Measurements from ENCODE around the gene NPHP3. TPM values are rescaled to one million over a fixed set of nuclear protein-coding genes. Genes with fewer than 3 reads are reported as not detected.

The NPHP3 gene
- total and polyA plus RNA-seq, 3 donors from 2014 or later, result 17.7 to 41.2 (median 40.9) TPM

- intact Hi-C loops (cut with DNase I; ENCODE audit: low total_unique reads), result no loop called here
- 34 to 37% methylated on average over 2 of the region's 2 CpGs for whole genome bisulfite sequencing, 2 donors
- Histone ChIP-seq H3K4me1 (peaks cover under 1% of the 10 kb centered on the region), H3K9me3 (no peaks in the 10 kb centered on the region), H3K36me3 (ENCODE audit: low read depth, missing control alignments) (no peaks in the 10 kb centered on the region), H3K27me3 (no peaks in the 10 kb centered on the region), H3K27ac (no peak overlapping the region), H3K4me3 (no peak overlapping the region)
- TF ChIP-seq CTCF (IDR thresholded peaks at IDR 0.05) (peak; percentile 57 to 78 (median 60)), POLR2A (IDR thresholded peaks at IDR 0.05) (no peak)
- DNase-seq, result no peak
Observed at GRCh38 chr3:132726341-132726823, 4.2 kb upstream of the NPHP3 start.

- TF ChIP-seq CTCF (IDR thresholded peaks at IDR 0.05) (no peak), POLR2A (IDR thresholded peaks at IDR 0.05) (no peak)
- Histone ChIP-seq H3K4me3 (peak overlapping the region; percentile 76 to 77), H3K36me3 (ENCODE audit: low read depth, missing control alignments) (no peaks in the 10 kb centered on the region), H3K9me3 (no peaks in the 10 kb centered on the region), H3K27ac (peak overlapping the region in 1 of 2 donors; percentile 79), H3K4me1 (peaks cover 14% of the 10 kb centered on the region), H3K27me3 (no peaks in the 10 kb centered on the region)
- DNase-seq, result no peak
- WGBS, 2 donors, result 9 to 12% methylated on average over 9 to 19 of the region's 19 CpGs
- intact Hi-C loops (cut with DNase I; ENCODE audit: low total_unique reads), result no loop called here
Observed at GRCh38 chr3:132723024-132723950, 1.1 kb upstream of the NPHP3 start.

GRCh38 chr3:132721479-132722164 is 587 bp downstream of the NPHP3 start:
- intact Hi-C loops (cut with DNase I; ENCODE audit: low total_unique reads), result no loop called here
- Histone ChIP-seq H3K27me3 (no peaks in the 10 kb centered on the region), H3K9me3 (no peaks in the 10 kb centered on the region), H3K4me3 (peak overlapping the region; percentile 80 to 83), H3K27ac (peak overlapping the region; percentile 80 to 94), H3K36me3 (ENCODE audit: low read depth, missing control alignments) (no peaks in the 10 kb centered on the region), H3K4me1 (peaks cover 14% of the 10 kb centered on the region)
- 2% methylated on average over 33 to 45 of the region's 47 CpGs for WGBS, 2 donors
- DNase-seq, result peak; percentile 63
- TF ChIP-seq POLR2A (IDR thresholded peaks at IDR 0.05) (no peak), CTCF (IDR thresholded peaks at IDR 0.05) (peak in 2 of 3 experiments; percentile 12 to 30)

- H3K9me3 ChIP-seq, result no peaks in the 10 kb centered on the region
- H3K4me3 ChIP-seq, result peak overlapping the region in 1 of 2 donors; percentile 80
- WGBS, 2 donors, result 45 to 49% methylated on average over 6 of the region's 6 CpGs
- DNase-seq, result no peak
- H3K27ac ChIP-seq, result no peak overlapping the region
- H3K36me3 ChIP-seq (ENCODE audit: low read depth, missing control alignments), result no peaks in the 10 kb centered on the region
- H3K27me3 ChIP-seq, result no peaks in the 10 kb centered on the region
- no peak for TF ChIP-seq CTCF (IDR thresholded peaks at IDR 0.05)
- no peak for TF ChIP-seq POLR2A (IDR thresholded peaks at IDR 0.05)
- H3K4me1 ChIP-seq, result peaks cover 14% of the 10 kb centered on the region
- intact Hi-C loops (cut with DNase I; ENCODE audit: low total_unique reads), result no loop called here
Observed at GRCh38 chr3:132720228-132720627, 2.0 kb downstream of the NPHP3 start.

All from testis (tissue), 3 donors.